HUES48 (cell line): ENCODE results near the gene NPAS3.
"Not testable (repeated sequence)": the region's sequence is repeated elsewhere in the genome, so short reads cannot be mapped to it uniquely, and the experiment has no call there.

Experiments
- H3K27ac ChIP-seq: one replicate; pipeline ENCODE4 v1.7.0; 2013; ENCODE audit warnings: low read depth, low read length, inconsistent platforms
- H3K27me3 ChIP-seq: 2 replicates; pipeline ENCODE4 v1.6.1; 2013; ENCODE audit warnings: mild to moderate bottlenecking, low read length; ENCODE audit not compliant: control insufficient read depth, insufficient read depth
- H3K36me3 ChIP-seq: 2 replicates; pipeline ENCODE4 v1.6.1; 2013; ENCODE audit warnings: low read length; ENCODE audit not compliant: control insufficient read depth, insufficient read depth
- H3K4me1 ChIP-seq: 2 replicates; pipeline ENCODE4 v1.6.1; 2013; ENCODE audit warnings: mild to moderate bottlenecking, low read length; ENCODE audit not compliant: control insufficient read depth, insufficient read depth
- H3K4me3 ChIP-seq: 2 replicates; pipeline ENCODE4 v1.5.1; 2013; ENCODE audit warnings: mild to moderate bottlenecking, low read depth, low read length
- H3K9ac ChIP-seq: 2 replicates; pipeline ENCODE4 v1.6.1; 2013; ENCODE audit warnings: mild to moderate bottlenecking, low read depth, low read length, moderate library complexity
- H3K9me3 ChIP-seq: 2 replicates; pipeline ENCODE4 v1.6.1; 2013; ENCODE audit warnings: low read length; ENCODE audit not compliant: control insufficient read depth, insufficient read depth

NPAS3 gene

DNA sequence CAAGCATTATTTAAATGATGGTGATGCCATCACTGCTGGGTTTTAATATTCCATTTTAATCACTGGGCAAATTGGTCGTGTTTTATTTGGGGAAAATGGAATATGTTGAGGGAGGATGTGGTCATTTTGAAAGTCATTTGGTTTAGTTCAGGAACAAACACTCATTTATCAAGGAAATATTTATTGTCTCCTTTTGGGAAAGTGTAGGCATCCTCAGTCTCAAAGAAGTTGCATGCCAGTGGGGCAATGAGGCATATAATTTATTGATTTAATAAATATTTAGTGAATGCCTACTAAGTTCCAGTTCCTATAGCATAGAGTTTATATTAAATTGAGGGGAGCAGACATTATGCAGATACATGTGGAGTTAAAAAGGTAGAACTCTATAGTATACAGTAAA is 134.3 kb downstream of the NPAS3 start:
- H3K4me1 ChIP-seq, result no peaks in the 10 kb centered on the region; the same call in 1 of the 2 replicates
- H3K9ac ChIP-seq, result no peak overlapping the region
- H3K27me3 ChIP-seq, result no peaks in the 10 kb centered on the region
- no peak overlapping the region for H3K4me3 ChIP-seq
- H3K27ac ChIP-seq, result no peak overlapping the region
- no peaks in the 10 kb centered on the region for H3K9me3 ChIP-seq
- no peaks in the 10 kb centered on the region for H3K36me3 ChIP-seq

GRCh38 chr14:33081259-33081658 is 142.6 kb downstream of the NPAS3 start:
- Histone ChIP-seq H3K4me1 (no peaks in the 10 kb centered on the region; the same call in 1 of the 2 replicates), H3K4me3 (no peak overlapping the region), H3K9ac (no peak overlapping the region), H3K9me3 (no peaks in the 10 kb centered on the region), H3K27me3 (no peaks in the 10 kb centered on the region), H3K27ac (no peak overlapping the region), H3K36me3 (no peaks in the 10 kb centered on the region)

DNA sequence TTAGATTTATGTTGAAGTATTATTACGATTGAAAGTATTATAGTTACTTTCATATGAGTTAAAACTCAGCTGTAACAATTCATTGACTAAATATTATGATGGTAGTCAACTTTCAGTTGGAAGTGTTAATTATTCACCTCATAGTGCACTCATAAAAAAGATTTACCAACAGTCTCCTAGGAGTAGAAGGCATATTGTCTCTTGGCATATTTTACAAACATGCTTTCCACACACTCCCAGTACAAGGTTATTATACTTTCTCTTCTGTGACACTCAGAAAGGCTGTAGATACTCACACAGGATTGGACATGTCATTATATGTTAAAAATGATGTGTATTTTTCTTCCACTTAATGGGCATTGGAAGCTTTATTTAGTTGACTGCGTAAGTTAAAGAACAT is 147.1 kb downstream of the NPAS3 start:
- Histone ChIP-seq H3K9me3 (peaks cover 21% of the 10 kb centered on the region), H3K4me3 (no peak overlapping the region), H3K27me3 (no peaks in the 10 kb centered on the region), H3K4me1 (no peaks in the 10 kb centered on the region), H3K27ac (no peak overlapping the region), H3K9ac (no peak overlapping the region), H3K36me3 (no peaks in the 10 kb centered on the region)

- H3K36me3 ChIP-seq, H3K27ac ChIP-seq, H3K4me1 ChIP-seq, H3K9ac ChIP-seq, H3K4me3 ChIP-seq, H3K27me3 ChIP-seq: not testable (repeated sequence)
- peaks cover 21% of the 10 kb centered on the region for H3K9me3 ChIP-seq
Measured at GRCh38 chr14:33088274-33088673, 149.6 kb downstream of the NPAS3 start.

- Histone ChIP-seq H3K9me3 (no peaks in the 10 kb centered on the region), H3K9ac (no peak overlapping the region), H3K4me3 (no peak overlapping the region), H3K27ac (no peak overlapping the region), H3K27me3 (no peaks in the 10 kb centered on the region), H3K4me1 (no peaks in the 10 kb centered on the region), H3K36me3 (no peaks in the 10 kb centered on the region)
Measured at GRCh38 chr14:33098016-33098415, 159.3 kb downstream of the NPAS3 start.

- no peaks in the 10 kb centered on the region for H3K36me3 ChIP-seq
- no peak overlapping the region for H3K4me3 ChIP-seq
- no peak overlapping the region for H3K27ac ChIP-seq
- no peaks in the 10 kb centered on the region for H3K27me3 ChIP-seq
- H3K4me1 ChIP-seq, result no peaks in the 10 kb centered on the region
- no peaks in the 10 kb centered on the region for H3K9me3 ChIP-seq
- no peak overlapping the region for H3K9ac ChIP-seq
Measured at GRCh38 chr14:33103489-33103888, 164.8 kb downstream of the NPAS3 start.

DNA sequence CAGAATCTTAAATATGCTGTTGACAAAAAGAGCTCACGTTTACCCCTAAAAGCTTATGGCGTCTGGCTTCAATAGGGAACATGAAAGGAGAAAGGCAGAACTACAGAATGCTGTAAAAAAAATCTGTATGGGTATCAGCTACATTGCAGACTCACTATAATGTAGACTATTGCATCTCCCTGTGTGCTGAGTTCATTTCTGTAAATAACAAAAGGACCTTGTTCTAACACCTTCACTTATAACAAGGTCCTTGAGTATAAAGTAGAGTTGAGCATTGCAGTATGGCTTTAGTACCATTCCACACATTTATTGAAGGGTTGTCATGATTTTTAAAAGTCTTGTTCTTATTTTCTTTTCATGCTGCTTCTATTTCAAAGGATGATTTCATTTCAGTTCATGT is 165.3 kb downstream of the NPAS3 start:
- no peaks in the 10 kb centered on the region for H3K27me3 ChIP-seq
- no peak overlapping the region for H3K4me3 ChIP-seq
- no peaks in the 10 kb centered on the region for H3K4me1 ChIP-seq
- H3K36me3 ChIP-seq, result no peaks in the 10 kb centered on the region
- H3K9ac ChIP-seq, result no peak overlapping the region
- no peaks in the 10 kb centered on the region for H3K9me3 ChIP-seq
- H3K27ac ChIP-seq, result no peak overlapping the region

- Histone ChIP-seq H3K4me3 (no peak overlapping the region), H3K9me3 (no peaks in the 10 kb centered on the region), H3K9ac (no peak overlapping the region), H3K27me3 (no peaks in the 10 kb centered on the region), H3K36me3 (no peaks in the 10 kb centered on the region), H3K27ac (peak overlapping the region; percentile 3), H3K4me1 (peaks cover 12% of the 10 kb centered on the region)
Measured at GRCh38 chr14:33110737-33111443, 172.2 kb downstream of the NPAS3 start.

DNA sequence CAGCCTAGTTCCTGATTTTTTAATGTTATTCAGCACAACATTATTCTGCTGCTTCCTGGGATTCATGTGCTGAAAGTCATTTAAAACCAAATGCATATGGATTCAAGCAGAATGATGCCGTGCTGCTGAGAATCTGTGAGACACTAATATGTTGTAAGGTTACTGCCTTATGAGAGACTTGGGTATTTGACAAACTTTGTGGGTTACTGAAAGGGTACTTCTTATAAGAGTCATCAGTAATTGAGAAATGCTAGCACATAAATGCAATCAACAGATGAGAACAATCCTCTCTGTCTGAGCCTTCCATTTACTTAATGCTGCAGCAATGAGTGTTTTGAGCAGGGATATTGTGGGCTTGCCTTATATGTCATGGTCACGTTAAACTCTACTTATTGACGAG is 175.7 kb downstream of the NPAS3 start:
- Histone ChIP-seq H3K4me1 (peaks cover 15% of the 10 kb centered on the region), H3K36me3 (no peaks in the 10 kb centered on the region), H3K9me3 (no peaks in the 10 kb centered on the region), H3K27ac (no peak overlapping the region), H3K9ac (no peak overlapping the region), H3K4me3 (no peak overlapping the region), H3K27me3 (no peaks in the 10 kb centered on the region)

DNA sequence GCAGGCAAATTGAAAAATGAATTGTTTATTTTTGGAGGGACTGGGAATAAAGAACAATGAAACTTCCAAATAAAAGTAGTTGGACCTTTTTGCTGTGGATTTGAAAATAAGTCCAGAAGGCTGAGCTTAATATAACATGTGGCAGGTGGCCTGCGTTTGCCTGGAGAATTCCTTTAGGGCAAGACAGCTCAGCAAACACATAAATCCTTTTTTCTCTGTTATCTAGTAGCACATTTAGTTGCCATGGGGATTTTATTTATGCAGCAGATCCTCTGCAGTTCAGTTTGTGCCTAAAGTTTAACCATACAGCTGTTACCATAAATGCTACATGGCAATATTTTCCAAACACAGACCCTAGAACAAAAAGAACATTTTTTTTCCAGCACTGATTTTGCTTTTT is 180.0 kb downstream of the NPAS3 start:
- H3K4me3 ChIP-seq, result no peak overlapping the region
- no peaks in the 10 kb centered on the region for H3K36me3 ChIP-seq
- 0 out of 2 replicates have a peak, but pooled peaks cover 3% of the 10 kb centered on the region for H3K4me1 ChIP-seq
- H3K9me3 ChIP-seq, result no peaks in the 10 kb centered on the region
- no peak overlapping the region for H3K27ac ChIP-seq
- H3K9ac ChIP-seq, result no peak overlapping the region
- no peaks in the 10 kb centered on the region for H3K27me3 ChIP-seq

DNA sequence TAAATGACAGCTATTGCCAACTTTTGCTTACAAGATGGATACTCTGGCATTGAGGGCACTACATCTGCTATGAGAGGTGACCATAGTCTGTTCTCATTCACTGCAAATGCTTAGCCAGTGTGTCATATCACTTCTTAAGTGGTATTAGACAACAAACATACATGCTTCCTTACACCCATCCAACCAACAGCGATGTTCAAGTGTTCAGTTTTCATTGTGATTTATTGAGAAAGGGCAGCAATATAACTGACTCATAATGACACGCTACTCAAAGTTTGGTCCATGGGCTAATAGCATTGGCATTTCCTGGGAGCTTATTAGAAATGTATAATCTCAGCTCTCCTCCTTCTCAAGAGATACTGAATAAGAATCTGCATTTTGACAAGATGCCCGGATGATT is 181.7 kb downstream of the NPAS3 start:
- 0 out of 2 replicates have a peak, but pooled peaks cover 3% of the 10 kb centered on the region for H3K4me1 ChIP-seq
- H3K36me3 ChIP-seq, result no peaks in the 10 kb centered on the region
- H3K27me3 ChIP-seq, result no peaks in the 10 kb centered on the region
- no peak overlapping the region for H3K9ac ChIP-seq
- H3K9me3 ChIP-seq, result no peaks in the 10 kb centered on the region
- H3K4me3 ChIP-seq, result no peak overlapping the region
- no peak overlapping the region for H3K27ac ChIP-seq
